GM12872 (cell line): Measurements from ENCODE around the gene SORCS2.

Experiments used
- CTCF ChIP-seq: IDR thresholded peaks from 3 replicates; pipeline ENCODE4 v1.5.1; 2011; ENCODE audit warnings: low read depth, mild to moderate bottlenecking, low read length, moderate library complexity; ENCODE audit not compliant: insufficient read depth

SORCS2 gene

GRCh38 chr4:7297881-7298280 lies 105.5 kb downstream of the SORCS2 start:
- no peak for TF ChIP-seq CTCF

- no peak for TF ChIP-seq CTCF
Measured at GRCh38 chr4:7298619-7299009, 106.3 kb downstream of the SORCS2 start.

- no peak for TF ChIP-seq CTCF
Measured at GRCh38 chr4:7299010-7299907, 106.9 kb downstream of the SORCS2 start.

GRCh38 chr4:7299908-7300710 lies 107.8 kb downstream of the SORCS2 start:
- no peak for TF ChIP-seq CTCF

GRCh38 chr4:7300711-7301095 lies 108.4 kb downstream of the SORCS2 start:
- no peak for TF ChIP-seq CTCF

- TF ChIP-seq CTCF, result no peak
Measured at GRCh38 chr4:7301126-7301785, 108.9 kb downstream of the SORCS2 start.
